GM23338 (cell line): Measurements from ENCODE around the gene DIP2C.

ENCODE experiments used
- CREB1 ChIP-seq: fragments of 250-450 bp; sonication (Bioruptor Pico); IDR thresholded peaks from 2 replicates; pipeline ENCODE4 v1.5.0; 2020; ENCODE audit warnings: low read depth, mild to moderate bottlenecking, moderate library complexity
- CTCF ChIP-seq, 2 experiments: fragments of 200-600 bp in 1 of 2; sonication (generic) in 1 of 2; conservative IDR thresholded peaks; 2 replicates each; pipeline versions ENCODE4 v1.5.1 to v1.6.1; 2016 to 2017; ENCODE audit warnings: antibody characterized with exemption in 2 of 2, low read depth in 2 of 2, mild to moderate bottlenecking in 2 of 2, moderate library complexity in 1 of 2
- ETS1 ChIP-seq: IDR thresholded peaks from 2 replicates; pipeline ENCODE4 v1.6.1; 2016; ENCODE audit warnings: antibody characterized with exemption
- EZH2 ChIP-seq: fragments of 200-600 bp; sonication (generic); IDR thresholded peaks from one replicate; pipeline ENCODE4 v1.8.0; 2017; ENCODE audit warnings: antibody characterized with exemption, mild to moderate bottlenecking, low read depth; ENCODE audit not compliant: unreplicated experiment
- EZH2phosphoT487 ChIP-seq: fragments of 200-600 bp; sonication (generic); IDR thresholded peaks from one replicate; pipeline ENCODE4 v1.8.1; 2018; ENCODE audit warnings: antibody characterized with exemption; ENCODE audit not compliant: unreplicated experiment
- JUNB ChIP-seq: IDR thresholded peaks from one replicate; pipeline ENCODE4 v1.6.1; 2016; ENCODE audit warnings: antibody characterized with exemption; ENCODE audit not compliant: unreplicated experiment
- POLR2AphosphoS5 ChIP-seq: IDR thresholded peaks from 2 replicates; pipeline ENCODE4 v1.6.1; 2016; ENCODE audit warnings: antibody characterized with exemption, low read depth
- ZNF114 ChIP-seq: fragments of 250-450 bp; sonication (Bioruptor Pico); IDR thresholded peaks from 2 replicates; pipeline ENCODE4 v1.5.0; 2020; ENCODE audit warnings: mild to moderate bottlenecking, moderate library complexity
- ZNF331 ChIP-seq: fragments of 250-450 bp; sonication (Bioruptor Pico); IDR thresholded peaks from 2 replicates; pipeline ENCODE4 v1.5.0; 2020; ENCODE audit warnings: low read depth, mild to moderate bottlenecking, moderate library complexity
- TF ChIP-seq, protein P1 (sequence below): IDR thresholded peaks from one replicate; pipeline ENCODE4 v1.6.1; 2018; ENCODE audit warnings: antibody characterized with exemption; ENCODE audit not compliant: unreplicated experiment

- TF ChIP-seq JUNB = no peak
- TF ChIP-seq POLR2AphosphoS5 = no peak
- no peak for TF ChIP-seq EZH2phosphoT487
- TF ChIP-seq CTCF (conservative IDR thresholded peaks at IDR 0.05; ENCODE audit: low read depth in 2 of 2) = no peak
- TF ChIP-seq, protein P1, sequence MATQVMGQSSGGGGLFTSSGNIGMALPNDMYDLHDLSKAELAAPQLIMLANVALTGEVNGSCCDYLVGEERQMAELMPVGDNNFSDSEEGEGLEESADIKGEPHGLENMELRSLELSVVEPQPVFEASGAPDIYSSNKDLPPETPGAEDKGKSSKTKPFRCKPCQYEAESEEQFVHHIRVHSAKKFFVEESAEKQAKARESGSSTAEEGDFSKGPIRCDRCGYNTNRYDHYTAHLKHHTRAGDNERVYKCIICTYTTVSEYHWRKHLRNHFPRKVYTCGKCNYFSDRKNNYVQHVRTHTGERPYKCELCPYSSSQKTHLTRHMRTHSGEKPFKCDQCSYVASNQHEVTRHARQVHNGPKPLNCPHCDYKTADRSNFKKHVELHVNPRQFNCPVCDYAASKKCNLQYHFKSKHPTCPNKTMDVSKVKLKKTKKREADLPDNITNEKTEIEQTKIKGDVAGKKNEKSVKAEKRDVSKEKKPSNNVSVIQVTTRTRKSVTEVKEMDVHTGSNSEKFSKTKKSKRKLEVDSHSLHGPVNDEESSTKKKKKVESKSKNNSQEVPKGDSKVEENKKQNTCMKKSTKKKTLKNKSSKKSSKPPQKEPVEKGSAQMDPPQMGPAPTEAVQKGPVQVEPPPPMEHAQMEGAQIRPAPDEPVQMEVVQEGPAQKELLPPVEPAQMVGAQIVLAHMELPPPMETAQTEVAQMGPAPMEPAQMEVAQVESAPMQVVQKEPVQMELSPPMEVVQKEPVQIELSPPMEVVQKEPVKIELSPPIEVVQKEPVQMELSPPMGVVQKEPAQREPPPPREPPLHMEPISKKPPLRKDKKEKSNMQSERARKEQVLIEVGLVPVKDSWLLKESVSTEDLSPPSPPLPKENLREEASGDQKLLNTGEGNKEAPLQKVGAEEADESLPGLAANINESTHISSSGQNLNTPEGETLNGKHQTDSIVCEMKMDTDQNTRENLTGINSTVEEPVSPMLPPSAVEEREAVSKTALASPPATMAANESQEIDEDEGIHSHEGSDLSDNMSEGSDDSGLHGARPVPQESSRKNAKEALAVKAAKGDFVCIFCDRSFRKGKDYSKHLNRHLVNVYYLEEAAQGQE = no peak
- no peak for TF ChIP-seq EZH2
- no peak for TF ChIP-seq ETS1
- no peak for TF ChIP-seq CREB1 (CRISPR knock-in tag)
- TF ChIP-seq ZNF114 (CRISPR knock-in tag) = no peak
- TF ChIP-seq ZNF331 (CRISPR knock-in tag) = no peak
Measured at GRCh38 chr10:695396-695795, 5.9 kb upstream of the DIP2C start.
